DMS53 treated with DMSO at 0.1 percent for 48 hours (cell line): ENCODE data around the gene RAB33A.
"Not testable (repeated sequence)": the region's sequence is repeated elsewhere in the genome, so short reads cannot be mapped to it uniquely, and the experiment has no call there.

Experiments used
- DNase-seq: peaks from one replicate; lab custom pipeline; 2025; ENCODE audit not compliant: unreplicated experiment; lab: John Stamatoyannopoulos, UW

Gene RAB33A

DNA sequence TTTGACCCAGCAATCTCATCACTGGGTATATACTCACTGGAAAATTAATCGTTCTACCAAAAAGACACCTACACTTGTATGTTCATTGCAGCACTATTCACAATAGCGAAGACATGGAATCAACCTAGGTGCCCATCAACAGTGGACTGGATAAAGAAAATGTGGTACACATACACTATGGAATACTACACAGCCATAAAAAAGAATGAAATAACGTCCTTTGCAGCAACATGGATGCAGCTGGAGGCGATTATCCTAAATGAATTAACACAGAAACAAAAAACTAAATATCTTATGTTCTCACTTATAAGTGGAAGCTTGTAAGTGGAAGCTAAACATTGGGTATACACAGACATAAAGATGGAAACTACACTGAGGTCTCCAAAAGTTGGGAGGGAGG, 59.4 kb downstream of the RAB33A start:
- DNase-seq = not testable (repeated sequence)
